ENCODE data around the gene CAMK2G.
A peak's percentile ranks its signal among the peaks of the same experiment; 100 is the strongest.

The CAMK2G gene

GRCh38 chr10:73866621-73867020 lies 7.7 kb downstream of the CAMK2G start:
- Histone ChIP-seq H3K27ac (ENCODE audit: low read depth, low read length) (peak overlapping the region; percentile 74), H3K9me2 (replicated peaks; ENCODE audit: control insufficient read depth, low read length) (no peaks in the 10 kb centered on the region), H3K9me3 (ENCODE audit: control insufficient read depth, insufficient read depth, low read length) (no peaks in the 10 kb centered on the region), H3K4me3 (ENCODE audit: low read length) (no peak overlapping the region), H3K4me1 (ENCODE audit: control insufficient read depth, low read length) (peaks cover 24% of the 10 kb centered on the region), H3K79me2 (ENCODE audit: control insufficient read depth, low read length) (peaks cover 2% of the 10 kb centered on the region; the same call in 1 of the 2 replicates), H3K4me2 (ENCODE audit: low read length) (peak overlapping the region; percentile 94), H4K20me1 (ENCODE audit: control insufficient read depth, insufficient read depth, low read depth, low read length) (no peaks in the 10 kb centered on the region), H3K27me3 (ENCODE audit: control insufficient read depth, low read length) (no peaks in the 10 kb centered on the region), H3F3A (ENCODE audit: control insufficient read depth, insufficient read depth) (peaks cover 11% of the 10 kb centered on the region), H3K36me3 (ENCODE audit: control insufficient read depth, low read length) (peaks cover 9% of the 10 kb centered on the region; the same call in 1 of the 2 replicates)
- no peak for TF ChIP-seq EZH2phosphoT487 (IDR thresholded peaks at IDR 0.05; ENCODE audit: borderline replicate concordance, low read length)
- no peak for TF ChIP-seq CTCF (IDR thresholded peaks at IDR 0.05; ENCODE audit: low read depth, low read length, poor library complexity, severe bottlenecking)

GRCh38 chr10:73865459-73866442 lies 8.6 kb downstream of the CAMK2G start:
- Histone ChIP-seq H3K36me3 (ENCODE audit: control insufficient read depth, low read length) (peaks cover 5% of the 10 kb centered on the region; the same call in 1 of the 2 replicates), H3K4me3 (ENCODE audit: low read length) (peak overlapping the region; percentile 73), H3K27me3 (ENCODE audit: control insufficient read depth, low read length) (no peaks in the 10 kb centered on the region), H4K20me1 (ENCODE audit: control insufficient read depth, insufficient read depth, low read depth, low read length) (no peaks in the 10 kb centered on the region), H3F3A (ENCODE audit: control insufficient read depth, insufficient read depth) (peaks cover 11% of the 10 kb centered on the region), H3K9me2 (replicated peaks; ENCODE audit: control insufficient read depth, low read length) (no peaks in the 10 kb centered on the region), H3K4me1 (ENCODE audit: control insufficient read depth, low read length) (peaks cover 24% of the 10 kb centered on the region), H3K27ac (ENCODE audit: low read depth, low read length) (peak overlapping the region; percentile 74), H3K9me3 (ENCODE audit: control insufficient read depth, insufficient read depth, low read length) (no peaks in the 10 kb centered on the region), H3K79me2 (ENCODE audit: control insufficient read depth, low read length) (peaks cover 2% of the 10 kb centered on the region; the same call in 1 of the 2 replicates), H3K4me2 (ENCODE audit: low read length) (peak overlapping the region; percentile 94)
- no peak for TF ChIP-seq CTCF (IDR thresholded peaks at IDR 0.05; ENCODE audit: low read depth, low read length, poor library complexity, severe bottlenecking)
- no peak for TF ChIP-seq EZH2phosphoT487 (IDR thresholded peaks at IDR 0.05; ENCODE audit: borderline replicate concordance, low read length)

GRCh38 chr10:73865107-73865458 lies 9.3 kb downstream of the CAMK2G start:
- Histone ChIP-seq H3F3A (ENCODE audit: control insufficient read depth, insufficient read depth) (peaks cover 11% of the 10 kb centered on the region), H3K4me2 (ENCODE audit: low read length) (peak overlapping the region; percentile 94), H3K4me1 (ENCODE audit: control insufficient read depth, low read length) (peaks cover 25% of the 10 kb centered on the region), H3K36me3 (ENCODE audit: control insufficient read depth, low read length) (peaks cover 5% of the 10 kb centered on the region; the same call in 1 of the 2 replicates), H3K27ac (ENCODE audit: low read depth, low read length) (peak overlapping the region; percentile 74), H3K27me3 (ENCODE audit: control insufficient read depth, low read length) (no peaks in the 10 kb centered on the region), H3K4me3 (ENCODE audit: low read length) (peak overlapping the region; percentile 73), H3K79me2 (ENCODE audit: control insufficient read depth, low read length) (peaks cover 2% of the 10 kb centered on the region; the same call in 1 of the 2 replicates), H4K20me1 (ENCODE audit: control insufficient read depth, insufficient read depth, low read depth, low read length) (no peaks in the 10 kb centered on the region), H3K9me2 (replicated peaks; ENCODE audit: control insufficient read depth, low read length) (no peaks in the 10 kb centered on the region), H3K9me3 (ENCODE audit: control insufficient read depth, insufficient read depth, low read length) (no peaks in the 10 kb centered on the region)
- TF ChIP-seq EZH2phosphoT487 (IDR thresholded peaks at IDR 0.05; ENCODE audit: borderline replicate concordance, low read length) = no peak
- TF ChIP-seq CTCF (IDR thresholded peaks at IDR 0.05; ENCODE audit: low read depth, low read length, poor library complexity, severe bottlenecking) = no peak

Measured in DOHH2 (cell line).